Neuron (in vitro differentiated cells): ENCODE results near the gene SLC12A2.

Experiments
- H2AFZ ChIP-seq: one replicate; pipeline ENCODE4 v1.6.1; 2013; ENCODE audit warnings: low read depth, mild to moderate bottlenecking, inconsistent platforms, low read length, moderate library complexity
- H3K27me3 ChIP-seq: one replicate; pipeline ENCODE4 v1.6.1; 2013; ENCODE audit warnings: low read length; ENCODE audit not compliant: insufficient read depth
- H3K36me3 ChIP-seq: one replicate; pipeline ENCODE4 v1.6.1; 2013; ENCODE audit warnings: low read length; ENCODE audit not compliant: insufficient read depth
- H3K4me1 ChIP-seq: one replicate; pipeline ENCODE4 v1.6.1; 2013; ENCODE audit warnings: low read length; ENCODE audit not compliant: insufficient read depth
- H3K4me3 ChIP-seq: 2 replicates; pipeline ENCODE4 v1.5.1; 2013; ENCODE audit warnings: mild to moderate bottlenecking, low read length, moderate library complexity
- H3K9me3 ChIP-seq: one replicate; pipeline ENCODE4 v1.6.1; 2013; ENCODE audit warnings: low read length

SLC12A2 gene

DNA sequence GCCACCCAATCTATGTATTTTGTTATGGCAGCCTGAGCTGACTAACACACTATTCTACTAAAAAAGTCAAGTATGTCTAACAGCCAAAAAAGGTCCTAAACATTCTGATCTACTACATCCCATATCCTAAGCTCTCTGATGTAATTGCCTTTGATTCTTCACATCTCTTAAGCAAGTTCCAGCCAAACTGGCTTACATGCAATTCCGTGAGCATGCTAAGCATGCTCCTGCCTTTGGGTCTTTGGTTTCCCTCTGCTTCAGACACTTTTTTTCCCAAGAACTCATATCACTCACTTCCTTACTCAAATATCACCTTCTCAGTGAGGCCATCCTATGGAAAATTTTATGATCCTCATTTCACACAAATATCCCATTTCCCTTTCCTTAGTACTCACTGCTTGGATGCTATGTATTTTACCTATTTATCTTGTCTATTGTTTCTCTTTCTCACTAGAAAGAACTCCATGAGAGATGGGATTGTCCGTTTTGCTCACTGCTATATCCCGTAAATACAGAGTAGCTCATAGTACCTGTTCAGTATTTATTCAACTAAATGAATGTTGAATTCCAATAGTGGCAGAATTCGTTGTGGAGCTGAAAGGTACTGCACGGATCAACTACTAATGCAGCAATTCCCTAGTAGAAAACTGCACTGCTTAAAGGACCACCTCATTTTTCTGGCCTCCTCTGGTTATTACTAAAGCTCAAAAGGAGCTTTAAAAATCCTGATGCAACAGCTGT lies 2.3 kb upstream of the SLC12A2 start:
- H3K9me3 ChIP-seq = no peaks in the 10 kb centered on the region
- H2AFZ ChIP-seq = no peak overlapping the region
- no peaks in the 10 kb centered on the region for H3K36me3 ChIP-seq
- no peaks in the 10 kb centered on the region for H3K27me3 ChIP-seq
- H3K4me3 ChIP-seq = no peak overlapping the region
- H3K4me1 ChIP-seq = peaks cover 20% of the 10 kb centered on the region

DNA sequence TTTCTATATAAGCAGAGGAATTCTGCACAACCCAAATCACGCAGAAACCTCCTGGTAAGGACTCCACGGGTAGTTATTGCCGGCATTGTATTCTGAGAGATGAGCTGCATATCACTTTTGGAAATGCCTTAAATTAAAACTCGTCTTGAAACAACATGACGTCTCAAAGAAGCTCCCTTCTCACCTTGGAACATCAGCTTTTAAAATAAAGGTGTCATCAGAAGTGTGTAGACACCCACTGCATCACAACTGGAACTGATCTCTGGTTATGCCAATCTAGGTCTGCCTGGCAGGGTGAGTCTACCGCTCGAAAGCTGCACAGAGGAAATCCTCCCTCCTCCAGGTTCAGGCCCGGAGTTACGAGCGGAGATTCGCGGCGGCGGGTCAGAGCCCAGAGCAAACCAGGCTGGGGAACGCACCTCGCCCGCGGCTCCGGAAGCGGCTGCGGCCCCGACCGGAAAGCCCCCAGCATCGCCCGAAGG lies 974 bp upstream of the SLC12A2 start:
- Histone ChIP-seq H3K4me3 (peak overlapping the region; percentile 88), H3K4me1 (peaks cover 23% of the 10 kb centered on the region), H2AFZ (peak overlapping the region; percentile 86), H3K9me3 (no peaks in the 10 kb centered on the region), H3K27me3 (no peaks in the 10 kb centered on the region), H3K36me3 (no peaks in the 10 kb centered on the region)

DNA sequence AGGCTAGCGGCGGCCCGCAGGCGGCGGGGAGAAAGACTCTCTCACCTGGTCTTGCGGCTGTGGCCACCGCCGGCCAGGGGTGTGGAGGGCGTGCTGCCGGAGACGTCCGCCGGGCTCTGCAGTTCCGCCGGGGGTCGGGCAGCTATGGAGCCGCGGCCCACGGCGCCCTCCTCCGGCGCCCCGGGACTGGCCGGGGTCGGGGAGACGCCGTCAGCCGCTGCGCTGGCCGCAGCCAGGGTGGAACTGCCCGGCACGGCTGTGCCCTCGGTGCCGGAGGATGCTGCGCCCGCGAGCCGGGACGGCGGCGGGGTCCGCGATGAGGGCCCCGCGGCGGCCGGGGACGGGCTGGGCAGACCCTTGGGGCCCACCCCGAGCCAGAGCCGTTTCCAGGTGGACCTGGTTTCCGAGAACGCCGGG lies 253 bp downstream of the SLC12A2 start:
- peak overlapping the region; percentile 86 for H2AFZ ChIP-seq

DNA sequence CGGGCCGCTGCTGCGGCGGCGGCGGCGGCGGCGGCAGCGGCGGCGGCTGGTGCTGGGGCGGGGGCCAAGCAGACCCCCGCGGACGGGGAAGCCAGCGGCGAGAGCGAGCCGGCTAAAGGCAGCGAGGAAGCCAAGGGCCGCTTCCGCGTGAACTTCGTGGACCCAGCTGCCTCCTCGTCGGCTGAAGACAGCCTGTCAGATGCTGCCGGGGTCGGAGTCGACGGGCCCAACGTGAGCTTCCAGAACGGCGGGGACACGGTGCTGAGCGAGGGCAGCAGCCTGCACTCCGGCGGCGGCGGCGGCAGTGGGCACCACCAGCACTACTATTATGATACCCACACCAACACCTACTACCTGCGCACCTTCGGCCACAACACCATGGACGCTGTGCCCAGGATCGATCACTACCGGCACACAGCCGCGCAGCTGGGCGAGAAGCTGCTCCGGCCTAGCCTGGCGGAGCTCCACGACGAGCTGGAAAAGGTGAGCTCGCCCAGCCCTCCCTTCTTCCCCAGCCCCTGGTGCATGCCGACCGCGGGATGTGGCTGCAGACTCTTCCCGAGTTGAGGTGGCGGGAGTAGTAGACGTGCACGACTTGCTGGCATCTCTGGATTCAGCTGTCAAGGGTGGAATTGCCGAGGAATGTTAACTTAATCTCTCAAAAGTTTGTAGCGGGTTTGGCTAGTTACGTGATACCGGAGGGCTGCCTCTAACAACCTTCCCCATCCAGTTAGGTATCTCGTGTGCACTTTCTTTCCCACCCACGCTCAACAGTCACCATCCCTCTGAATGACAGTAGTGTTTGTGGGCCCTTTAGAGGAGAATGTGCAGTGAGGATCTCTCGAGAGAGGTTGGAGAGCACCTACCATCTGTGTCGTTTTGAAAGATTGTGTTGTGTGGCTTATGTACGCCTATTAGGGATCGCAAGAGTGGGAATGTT lies 932 bp downstream of the SLC12A2 start:
- Histone ChIP-seq H3K36me3 (no peaks in the 10 kb centered on the region), H3K4me1 (peaks cover 19% of the 10 kb centered on the region), H3K9me3 (no peaks in the 10 kb centered on the region), H2AFZ (peak overlapping the region; percentile 86), H3K4me3 (peak overlapping the region; percentile 88), H3K27me3 (no peaks in the 10 kb centered on the region)

More for the DNA sequence above, 253 bp downstream of the SLC12A2 start:
- Histone ChIP-seq H3K4me3 (peak overlapping the region; percentile 88), H3K4me1 (peaks cover 22% of the 10 kb centered on the region), H3K36me3 (no peaks in the 10 kb centered on the region), H3K9me3 (no peaks in the 10 kb centered on the region), H3K27me3 (no peaks in the 10 kb centered on the region)

DNA sequence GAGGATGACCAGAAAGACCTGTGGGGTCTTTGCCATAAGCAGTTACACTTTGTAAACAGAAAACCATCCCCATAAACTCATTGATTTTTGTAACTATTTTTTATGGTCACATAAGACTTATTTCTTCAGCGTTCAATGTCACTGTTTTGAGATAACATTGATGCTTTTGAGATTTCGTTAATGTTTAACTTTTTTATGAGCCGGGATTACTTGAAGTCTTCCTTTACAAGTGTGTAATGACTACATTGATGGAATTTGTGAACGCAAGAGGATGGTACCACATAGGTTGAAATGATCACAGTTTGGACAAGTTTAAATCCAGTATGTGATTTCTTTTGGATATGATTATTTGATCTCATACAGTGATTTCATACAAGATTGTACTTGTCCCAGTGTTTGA lies 1.8 kb downstream of the SLC12A2 start:
- Histone ChIP-seq H3K9me3 (no peaks in the 10 kb centered on the region), H3K27me3 (no peaks in the 10 kb centered on the region), H3K36me3 (no peaks in the 10 kb centered on the region), H3K4me1 (peaks cover 19% of the 10 kb centered on the region), H2AFZ (no peak overlapping the region), H3K4me3 (peak overlapping the region; percentile 88)

DNA sequence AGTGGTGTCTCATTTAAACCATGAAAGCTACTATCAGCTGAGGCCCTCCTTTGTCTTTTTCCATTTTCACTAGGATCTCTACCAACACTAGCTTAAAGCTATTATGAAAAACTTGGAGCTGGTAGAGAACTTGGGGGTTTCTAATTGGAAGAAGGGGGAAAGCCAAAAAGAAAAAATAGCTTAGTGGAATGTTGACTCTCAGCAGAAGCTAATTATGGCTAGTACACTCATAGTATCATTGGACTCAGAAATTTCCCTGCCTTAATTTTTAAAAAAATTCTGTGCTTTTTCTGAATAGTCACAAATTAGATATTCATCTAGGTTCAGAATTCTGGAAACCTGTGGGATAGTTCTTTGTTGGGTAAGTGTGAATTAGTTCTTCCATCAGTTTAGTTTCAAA lies 8.0 kb downstream of the SLC12A2 start:
- no peak overlapping the region for H2AFZ ChIP-seq
- no peaks in the 10 kb centered on the region for H3K27me3 ChIP-seq
- peaks cover 1% of the 10 kb centered on the region for H3K9me3 ChIP-seq
- H3K36me3 ChIP-seq = no peaks in the 10 kb centered on the region
- no peaks in the 10 kb centered on the region for H3K4me1 ChIP-seq
- H3K4me3 ChIP-seq = no peak overlapping the region

DNA sequence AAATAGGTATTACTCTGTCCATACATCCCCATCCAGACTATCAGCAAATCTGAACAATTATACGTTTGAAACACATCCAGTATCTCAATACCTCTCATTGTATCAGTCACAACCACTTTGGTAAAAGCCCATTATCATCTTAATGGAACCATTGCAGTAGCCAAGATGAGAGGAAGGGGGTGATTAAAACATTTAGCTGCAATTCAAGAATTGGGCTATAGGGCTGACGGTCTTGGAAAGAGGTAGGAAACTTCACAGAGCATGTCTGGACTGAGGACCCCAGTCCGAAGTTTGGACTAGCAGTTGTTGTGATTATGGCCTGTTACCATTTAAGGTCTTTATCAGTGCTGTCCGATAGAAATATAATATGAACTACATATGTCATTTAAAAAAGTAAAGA lies 8.6 kb downstream of the SLC12A2 start:
- H2AFZ ChIP-seq = no peak overlapping the region
- H3K9me3 ChIP-seq = peaks cover 3% of the 10 kb centered on the region
- no peaks in the 10 kb centered on the region for H3K27me3 ChIP-seq
- no peaks in the 10 kb centered on the region for H3K4me1 ChIP-seq
- no peak overlapping the region for H3K4me3 ChIP-seq
- H3K36me3 ChIP-seq = no peaks in the 10 kb centered on the region

DNA sequence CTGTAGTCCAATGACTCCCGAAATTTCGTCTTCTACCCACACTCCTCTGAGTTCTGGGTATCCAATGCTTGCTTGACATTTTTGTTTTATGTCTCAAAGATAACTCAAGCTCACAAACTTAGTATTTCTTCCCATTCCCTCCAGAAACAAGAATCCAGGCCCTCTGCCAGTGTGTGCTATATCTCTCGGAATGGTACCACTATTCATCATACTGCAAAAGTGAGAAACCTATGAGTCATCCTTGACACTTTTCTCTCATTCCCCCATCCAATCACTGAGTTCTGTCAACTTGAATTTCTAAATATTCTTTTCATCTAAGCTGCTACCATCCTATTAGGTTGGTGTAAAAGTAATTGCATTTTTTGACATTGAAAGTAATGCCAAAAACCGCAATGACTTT lies 9.8 kb downstream of the SLC12A2 start:
- H3K27me3 ChIP-seq = no peaks in the 10 kb centered on the region
- H3K4me1 ChIP-seq = no peaks in the 10 kb centered on the region
- peaks cover 5% of the 10 kb centered on the region for H3K9me3 ChIP-seq
- H2AFZ ChIP-seq = no peak overlapping the region
- H3K4me3 ChIP-seq = no peak overlapping the region
- H3K36me3 ChIP-seq = no peaks in the 10 kb centered on the region

DNA sequence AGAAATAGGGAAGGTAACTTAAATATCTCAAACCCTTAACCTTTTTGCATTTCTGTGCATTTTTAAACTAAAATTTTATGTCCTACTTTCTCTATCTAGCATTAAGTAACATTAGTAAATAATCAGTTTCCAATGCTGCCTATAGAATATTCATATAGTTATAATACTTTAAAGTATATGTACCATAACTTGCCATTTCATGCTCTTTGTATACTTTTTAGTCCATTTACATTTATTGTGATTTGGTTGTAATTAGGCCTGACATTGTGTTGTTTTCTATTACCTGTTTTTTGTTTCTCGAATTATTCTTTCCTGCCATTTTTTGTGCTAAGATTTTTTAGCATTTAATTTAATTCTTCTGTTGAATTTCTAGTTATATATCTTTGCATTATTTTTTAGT lies 13.7 kb downstream of the SLC12A2 start:
- no peak overlapping the region for H2AFZ ChIP-seq

DNA sequence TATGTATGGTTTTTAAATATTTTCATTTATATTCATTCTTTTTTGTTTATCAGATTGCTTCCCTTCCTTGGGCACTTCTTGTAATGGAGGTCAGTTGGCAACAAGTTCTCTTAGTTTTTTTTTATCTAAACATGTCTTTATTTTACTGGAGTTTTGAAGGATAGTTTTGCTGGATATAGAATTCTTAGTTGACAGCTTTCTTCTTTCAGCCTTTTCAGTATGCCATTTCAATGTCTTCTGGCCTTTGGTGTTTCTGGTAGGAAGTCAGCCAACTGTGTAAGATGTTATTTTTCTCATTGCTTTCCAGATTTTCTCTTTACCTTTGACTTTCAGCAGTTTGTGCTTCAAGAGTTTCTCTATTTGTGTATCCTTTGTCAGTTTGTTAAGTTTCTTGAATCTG lies 14.2 kb downstream of the SLC12A2 start:
- H3K36me3 ChIP-seq = no peaks in the 10 kb centered on the region
- H3K9me3 ChIP-seq = peaks cover 5% of the 10 kb centered on the region
- no peak overlapping the region for H2AFZ ChIP-seq
- no peak overlapping the region for H3K4me3 ChIP-seq
- H3K27me3 ChIP-seq = no peaks in the 10 kb centered on the region
- peaks cover 3% of the 10 kb centered on the region for H3K4me1 ChIP-seq

More for the DNA sequence above, 13.7 kb downstream of the SLC12A2 start:
- H3K9me3 ChIP-seq = peaks cover 5% of the 10 kb centered on the region
- H3K4me3 ChIP-seq = no peak overlapping the region
- H3K27me3 ChIP-seq = no peaks in the 10 kb centered on the region
- peaks cover 3% of the 10 kb centered on the region for H3K4me1 ChIP-seq
- no peaks in the 10 kb centered on the region for H3K36me3 ChIP-seq

DNA sequence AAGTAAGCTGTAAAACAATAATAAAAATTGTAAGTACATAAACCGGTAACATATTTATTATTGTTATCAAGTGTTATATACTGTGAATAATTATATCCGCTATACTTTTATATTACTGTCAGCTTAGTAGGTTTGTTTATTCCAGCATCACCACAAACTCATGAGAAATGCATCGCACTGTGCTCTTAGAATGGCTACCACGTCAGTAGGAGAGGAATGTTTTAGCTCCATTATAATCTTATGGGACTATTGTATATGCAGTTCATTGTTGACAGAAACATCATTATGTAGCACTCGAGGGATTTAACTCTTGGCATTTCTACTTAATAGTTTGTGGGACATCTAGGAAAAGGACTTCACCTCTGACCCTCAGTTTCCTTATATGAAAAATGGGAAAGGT lies 16.4 kb downstream of the SLC12A2 start:
- Histone ChIP-seq H3K36me3 (no peaks in the 10 kb centered on the region), H2AFZ (no peak overlapping the region), H3K9me3 (peaks cover 5% of the 10 kb centered on the region), H3K27me3 (no peaks in the 10 kb centered on the region), H3K4me1 (peaks cover 3% of the 10 kb centered on the region), H3K4me3 (no peak overlapping the region)

DNA sequence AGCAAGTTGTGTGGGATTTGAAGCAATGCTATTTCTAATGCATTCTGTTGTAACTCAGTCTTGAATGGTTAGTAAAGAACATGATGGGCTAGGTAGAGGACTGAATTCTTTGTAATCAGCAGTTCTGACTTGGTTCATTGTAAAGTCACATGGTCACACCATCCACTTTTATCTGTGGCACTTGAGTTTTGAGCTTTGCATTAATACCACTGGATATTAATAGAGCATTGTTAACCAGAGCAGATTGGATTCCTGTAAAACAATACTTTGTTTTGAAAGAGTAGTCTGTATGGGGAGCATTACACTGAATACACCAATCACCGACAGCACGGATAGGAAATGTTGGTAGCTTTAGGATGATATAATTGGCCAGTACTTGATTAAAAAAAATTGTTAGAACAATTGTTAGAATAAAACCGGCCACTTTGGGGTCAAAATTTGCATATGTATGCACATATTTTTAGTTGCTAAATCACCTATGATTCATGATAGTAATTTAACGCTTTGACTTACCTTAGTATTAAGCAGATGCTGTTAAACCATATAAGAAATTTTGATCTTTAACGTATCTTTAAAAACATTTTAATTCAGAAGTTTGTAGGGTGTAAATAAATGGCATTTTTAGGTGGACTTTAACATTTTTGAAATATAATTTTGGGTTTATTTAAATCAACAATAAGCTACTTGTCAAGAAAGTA lies 17.4 kb downstream of the SLC12A2 start:
- Histone ChIP-seq H2AFZ (no peak overlapping the region), H3K27me3 (no peaks in the 10 kb centered on the region), H3K36me3 (no peaks in the 10 kb centered on the region), H3K9me3 (peaks cover 5% of the 10 kb centered on the region), H3K4me3 (no peak overlapping the region), H3K4me1 (peaks cover 3% of the 10 kb centered on the region)

DNA sequence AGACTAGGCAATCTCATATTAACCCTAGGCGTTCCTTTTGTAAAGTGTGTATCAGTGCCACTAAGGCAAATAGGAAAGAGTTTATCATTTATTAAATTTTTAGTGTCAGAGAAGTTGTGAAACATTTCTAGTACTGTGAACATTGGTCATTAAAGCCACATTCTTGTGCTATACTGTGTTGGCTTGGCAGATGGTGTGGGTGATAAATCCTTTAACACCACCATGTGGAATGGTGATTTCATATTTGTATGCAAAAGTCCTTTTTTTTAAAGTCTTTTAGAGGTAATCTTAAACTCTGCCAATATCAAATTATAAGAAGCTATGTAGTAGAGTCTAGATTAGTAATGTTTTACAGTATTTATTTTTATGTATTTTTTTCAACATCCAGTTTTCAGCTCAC lies 18.1 kb downstream of the SLC12A2 start:
- H3K4me3 ChIP-seq = no peak overlapping the region
- H3K9me3 ChIP-seq = peaks cover 3% of the 10 kb centered on the region
- H3K36me3 ChIP-seq = no peaks in the 10 kb centered on the region
- no peak overlapping the region for H2AFZ ChIP-seq
- no peaks in the 10 kb centered on the region for H3K27me3 ChIP-seq
- H3K4me1 ChIP-seq = peaks cover 3% of the 10 kb centered on the region
